OCI-LY1 (cell line): ENCODE measurements around the gene MAP2K6.

Source experiments
- CTCF ChIP-seq: fragments of 200-600 bp; sonication (generic), shearing (Covaris generic); IDR thresholded peaks from 2 replicates; pipeline ENCODE4 v1.5.1; 2017; ENCODE audit warnings: mild to moderate bottlenecking, antibody characterized with exemption, low read length, moderate library complexity, mixed read lengths
- EZH2 ChIP-seq: fragments of 200-600 bp; sonication (generic), shearing (Covaris generic); IDR thresholded peaks from 2 replicates; pipeline ENCODE4 v1.8.0; 2017; ENCODE audit warnings: borderline replicate concordance, mixed run types, mild to moderate bottlenecking, antibody characterized with exemption, low read length, moderate library complexity, mixed read lengths

GRCh38 chr17:69411766-69412165 lies 2.7 kb upstream of the MAP2K6 start:
- TF ChIP-seq CTCF = no peak
- TF ChIP-seq EZH2 = no peak
